Activated T-cell treated with anti-CD3 and anti-CD28 coated beads, Interleukin-2, amount 50 U/mL, for 72 hours (primary cell): ENCODE results near the gene TCP11X2. TPM values are rescaled to one million over a fixed set of nuclear protein-coding genes. Genes with fewer than 3 reads are reported as not detected.
A peak's percentile ranks its signal among the peaks of the same experiment; 100 is the strongest.
"Not testable (repeated sequence)": the region's sequence is repeated elsewhere in the genome, so short reads cannot be mapped to it uniquely, and the experiment has no call there.

ENCODE experiments used
- ATAC-seq, 2 donors: fragments of 150-1000 bp; cut with Tn5 transposase; replicated peaks in 1 of 2; 2 replicates each; pipeline ENCODE4 v1.10.0; 2021; ENCODE audit warnings: moderate library complexity in 2 of 2, mild to moderate bottlenecking in 1 of 2
- DNase-seq, 2 donors: peaks; one replicate each; pipeline ENCODE4 v3.0.0; 2021 to 2022; ENCODE audit warnings: mixed read lengths in 1 of 2
- H3K27ac Mint-ChIP-seq: one replicate; pipeline ENCODE4 v1.8.0; 2022; ENCODE audit warnings: mild to moderate bottlenecking, moderate library complexity, mixed read lengths
- H3K27me3 Mint-ChIP-seq: one replicate; pipeline ENCODE4 v1.8.0; 2022; ENCODE audit warnings: low read depth, mixed read lengths
- H3K36me3 Mint-ChIP-seq, 2 donors: one replicate each; pipeline ENCODE4 v1.8.0; 2022; ENCODE audit warnings: mixed read lengths in 2 of 2, mild to moderate bottlenecking in 1 of 2; ENCODE audit not compliant: insufficient read depth in 2 of 2
- H3K4me1 Mint-ChIP-seq: one replicate; pipeline ENCODE4 v1.8.0; 2022; ENCODE audit warnings: low read depth, mixed read lengths
- H3K4me3 Mint-ChIP-seq, 2 donors: one replicate each; pipeline ENCODE4 v1.8.0; 2022; ENCODE audit warnings: mild to moderate bottlenecking in 2 of 2, mixed read lengths in 2 of 2, moderate library complexity in 2 of 2
- H3K9me3 Mint-ChIP-seq, 2 donors: one replicate each; pipeline ENCODE4 v1.8.0; 2022; ENCODE audit warnings: mixed read lengths in 2 of 2
- total RNA-seq, 2 donors: library from RNA; stranded (reverse); gene quantifications; one replicate each; pipeline ENCODE4 v1.2.3, GENCODE V29; 2022

Gene TCP11X2
- total RNA-seq, result not detected

GRCh38 chrX:102471762-102472220 is at the start of gene TCP11X2:
Gene TCP11X2, minus strand, starts transcription at chrX:102471812.
- not testable (repeated sequence) for H3K4me1 Mint-ChIP-seq, H3K9me3 Mint-ChIP-seq, ATAC-seq, H3K4me3 Mint-ChIP-seq, H3K27ac Mint-ChIP-seq, H3K36me3 Mint-ChIP-seq, DNase-seq, H3K27me3 Mint-ChIP-seq

- Mint-ChIP-seq H3K27me3 (peaks cover 46% of the 10 kb centered on the region), H3K36me3 (no peaks in the 10 kb centered on the region), H3K4me1 (no peaks in the 10 kb centered on the region), H3K27ac (no peak overlapping the region), H3K9me3 (no peaks in the 10 kb centered on the region), H3K4me3 (peak overlapping the region in 1 of 2 donors; percentile 45)
- no peak for DNase-seq
- ATAC-seq, result no peak
Measured at GRCh38 chrX:102517326-102517725, 45.7 kb upstream of the TCP11X2 start.

DNA sequence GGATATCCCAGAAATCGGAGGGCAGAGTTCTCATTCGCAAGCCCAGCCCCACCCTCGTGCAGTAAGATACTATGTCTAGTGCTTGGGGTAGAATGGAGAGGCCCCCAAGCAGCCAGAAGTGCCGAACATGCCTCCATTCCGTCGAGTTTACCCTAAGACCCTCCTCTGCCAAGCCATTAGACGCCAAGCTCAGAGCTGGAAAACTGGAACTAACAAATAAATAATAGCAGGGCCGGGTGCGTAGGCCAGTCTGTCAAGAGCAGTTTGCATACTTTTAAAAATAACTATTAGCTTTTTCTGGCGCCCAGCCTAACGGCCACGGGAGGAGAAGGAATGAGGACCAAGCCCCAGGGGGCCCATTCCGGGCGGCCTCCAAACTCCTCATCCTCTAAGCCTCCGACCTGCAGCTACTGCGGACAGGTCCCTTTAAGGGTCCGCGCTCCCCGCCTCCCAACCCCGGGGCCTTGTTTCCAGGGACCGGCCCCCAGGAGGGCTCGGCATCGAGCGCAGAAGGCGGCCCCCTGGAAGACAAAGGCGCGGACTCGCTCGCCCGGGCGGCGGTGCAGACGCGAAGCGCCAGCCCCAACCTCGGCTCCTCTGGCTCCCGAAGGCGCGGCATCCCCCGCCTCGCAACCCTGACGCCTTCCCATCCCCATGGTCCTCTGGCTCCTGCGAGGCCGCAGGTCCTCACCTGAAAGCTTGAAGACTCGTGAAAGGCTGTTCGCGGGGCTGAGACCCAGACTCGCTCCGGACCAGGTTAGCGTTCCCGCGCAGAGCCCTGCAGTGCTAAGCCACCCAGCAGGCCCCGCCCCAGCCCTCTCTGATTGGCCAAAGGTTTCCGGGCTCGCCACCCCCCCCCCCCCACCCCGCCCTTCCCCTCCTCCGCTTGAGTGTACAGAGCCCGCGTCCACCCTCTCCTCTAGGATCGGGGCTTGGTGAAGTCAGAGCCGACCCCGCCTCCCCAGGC is 44.6 kb upstream of the TCP11X2 start, which contains the start of gene TMSB15A:
Gene TMSB15A, minus strand, starts transcription at position 765 of the 967 bp plus-strand sequence.
- Mint-ChIP-seq H3K4me3 (peak within 1 kb of the TSS; percentile 82 to 90), H3K27me3 (peaks cover 54% of the 10 kb centered on the region), H3K27ac (no peak within 1 kb of the TSS), H3K9me3 (no peaks in the 10 kb centered on the region), H3K4me1 (no peaks in the 10 kb centered on the region), H3K36me3 (no peaks in the 10 kb centered on the region)
- peak; percentile 62 to 70 for DNase-seq
- peak; percentile 93 to 98 for ATAC-seq

DNA sequence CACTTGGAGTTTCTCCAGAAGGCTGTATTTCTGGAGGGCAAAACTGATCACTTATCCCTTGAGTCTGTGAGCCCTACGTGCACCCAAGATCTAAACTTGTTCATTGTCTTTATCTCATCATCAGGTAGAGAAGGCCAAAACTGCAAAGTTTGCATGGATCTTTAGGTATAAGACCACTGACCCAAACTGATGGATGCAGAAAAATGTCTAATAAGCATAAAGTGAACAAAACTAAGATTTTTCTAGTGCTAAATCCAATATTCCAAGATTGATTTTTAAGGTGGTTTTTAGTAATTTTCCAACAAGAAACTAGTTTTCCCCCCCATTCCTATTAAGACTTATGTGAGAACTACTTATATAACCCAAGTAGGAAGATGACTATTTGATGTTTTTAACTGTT is 42.9 kb upstream of the TCP11X2 start:
- H3K36me3 Mint-ChIP-seq, result no peaks in the 10 kb centered on the region
- no peaks in the 10 kb centered on the region for H3K9me3 Mint-ChIP-seq
- no peak overlapping the region for H3K4me3 Mint-ChIP-seq
- H3K27me3 Mint-ChIP-seq, result peaks cover 68% of the 10 kb centered on the region
- DNase-seq (no peak), ATAC-seq (no peak)
- H3K4me1 Mint-ChIP-seq, result no peaks in the 10 kb centered on the region
- H3K27ac Mint-ChIP-seq, result no peak overlapping the region

- H3K27me3 Mint-ChIP-seq, result peaks cover 27% of the 10 kb centered on the region
- DNase-seq (no peak), ATAC-seq (no peak)
- H3K4me3 Mint-ChIP-seq, result no peak overlapping the region
- H3K27ac Mint-ChIP-seq, result no peak overlapping the region
- H3K9me3 Mint-ChIP-seq, result peaks cover 3 to 7% of the 10 kb centered on the region in 2 donors
- H3K36me3 Mint-ChIP-seq, result peaks cover 2 to 9% of the 10 kb centered on the region in 2 donors
- no peaks in the 10 kb centered on the region for H3K4me1 Mint-ChIP-seq
Measured at GRCh38 chrX:102498732-102499131, 27.1 kb upstream of the TCP11X2 start.

- no peak for DNase-seq
- Mint-ChIP-seq H3K4me3 (no peak overlapping the region), H3K36me3 (no peaks in the 10 kb centered on the region), H3K27ac (no peak overlapping the region), H3K9me3 (no peaks in the 10 kb centered on the region), H3K4me1 (no peaks in the 10 kb centered on the region), H3K27me3 (peaks cover 9% of the 10 kb centered on the region)
- ATAC-seq, result no peak
Measured at GRCh38 chrX:102491766-102492165, 20.2 kb upstream of the TCP11X2 start.

DNA sequence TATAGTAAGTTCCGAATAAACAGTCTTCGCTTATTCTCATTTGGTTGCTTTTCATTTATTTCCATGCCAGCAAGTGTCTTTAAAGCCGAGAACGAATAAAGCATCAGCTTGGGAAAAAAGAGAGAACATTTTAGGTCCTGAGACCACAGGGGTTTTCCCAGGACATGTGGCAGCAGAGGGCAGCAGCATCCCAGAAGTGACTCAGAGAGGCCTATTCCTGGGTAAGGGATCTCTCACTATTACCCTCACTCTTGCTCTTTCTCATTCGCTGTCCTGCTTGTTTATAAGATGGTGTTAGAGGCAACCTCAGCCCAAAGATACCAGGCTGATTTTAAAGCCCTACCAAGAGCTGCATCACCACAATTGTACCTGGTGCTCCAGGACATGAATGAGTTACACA is 7.2 kb upstream of the TCP11X2 start:
- not testable (repeated sequence) for H3K27ac Mint-ChIP-seq, ATAC-seq

DNA sequence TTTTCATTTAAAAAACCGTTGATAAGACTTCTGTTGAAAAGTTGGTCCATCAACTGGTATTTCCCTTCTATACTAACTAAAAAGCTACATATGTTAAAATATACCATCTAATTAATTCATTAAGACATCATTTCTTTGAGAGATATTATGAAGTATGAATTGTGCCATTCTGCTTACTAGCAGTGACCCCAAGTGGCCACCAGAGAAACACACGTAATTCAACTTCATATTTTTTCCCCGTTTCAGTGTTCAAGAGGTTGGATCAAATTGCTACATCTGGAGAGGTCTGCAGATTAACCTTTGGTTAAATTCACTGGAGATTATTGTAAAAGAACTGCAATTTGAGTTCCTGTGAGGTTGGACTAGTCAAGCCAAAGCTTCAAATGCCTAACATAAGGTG is 1.4 kb downstream of the TCP11X2 start:
- not testable (repeated sequence) for H3K9me3 Mint-ChIP-seq, H3K27ac Mint-ChIP-seq, H3K27me3 Mint-ChIP-seq, ATAC-seq, H3K4me3 Mint-ChIP-seq, DNase-seq, H3K4me1 Mint-ChIP-seq, H3K36me3 Mint-ChIP-seq

More for the DNA sequence above, 7.2 kb upstream of the TCP11X2 start:
- not testable (repeated sequence) for DNase-seq, H3K4me1 Mint-ChIP-seq, H3K9me3 Mint-ChIP-seq, H3K4me3 Mint-ChIP-seq, H3K36me3 Mint-ChIP-seq, H3K27me3 Mint-ChIP-seq

- not testable (repeated sequence) for H3K27ac Mint-ChIP-seq, H3K27me3 Mint-ChIP-seq, H3K36me3 Mint-ChIP-seq, ATAC-seq, H3K4me1 Mint-ChIP-seq, H3K9me3 Mint-ChIP-seq, H3K4me3 Mint-ChIP-seq, DNase-seq
Measured at GRCh38 chrX:102458615-102459014, 13.0 kb downstream of the TCP11X2 start.

- not testable (repeated sequence) for H3K9me3 Mint-ChIP-seq, DNase-seq, H3K27me3 Mint-ChIP-seq, H3K4me3 Mint-ChIP-seq, H3K4me1 Mint-ChIP-seq, ATAC-seq, H3K27ac Mint-ChIP-seq, H3K36me3 Mint-ChIP-seq
Measured at GRCh38 chrX:102439908-102440307, 31.7 kb downstream of the TCP11X2 start, which contains the start of gene NXF2B. Gene NXF2B, minus strand, starts transcription at chrX:102440008. Its CDS starts 59,972 bp downstream, at chrX:102380036.

DNA sequence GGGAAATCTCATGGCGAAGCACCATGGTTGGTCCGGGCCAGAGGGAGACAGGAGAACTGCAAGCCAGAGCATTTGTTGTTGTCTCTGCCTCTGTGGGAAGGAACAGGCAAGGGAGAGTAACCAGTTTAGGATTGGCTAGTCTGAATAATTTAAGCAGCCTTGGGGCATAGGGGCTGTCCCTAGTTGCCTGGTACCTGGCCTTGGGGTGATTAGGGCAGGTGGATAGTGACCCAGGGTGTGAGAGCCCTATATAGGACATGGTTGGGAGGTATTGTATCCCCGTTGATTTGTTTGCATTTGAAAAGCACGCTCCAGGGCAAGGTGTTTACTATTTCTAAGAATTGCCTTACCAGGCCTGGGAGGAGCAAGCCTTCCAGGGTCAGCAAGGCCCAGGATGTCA is 57.1 kb downstream of the TCP11X2 start:
- not testable (repeated sequence) for H3K27me3 Mint-ChIP-seq, ATAC-seq, H3K36me3 Mint-ChIP-seq, DNase-seq, H3K4me1 Mint-ChIP-seq, H3K4me3 Mint-ChIP-seq, H3K9me3 Mint-ChIP-seq, H3K27ac Mint-ChIP-seq
